IPS DF 6.9 (cell line): ENCODE measurements around the gene IGFBP1.
"Not testable (repeated sequence)": the region's sequence is repeated elsewhere in the genome, so short reads cannot be mapped to it uniquely, and the experiment has no call there.

Source experiments
- DNase-seq: peaks from one replicate; pipeline ENCODE4 v3.0.0-alpha.2; 2013; ENCODE audit warnings: low read depth, low spot score
- H3K27ac ChIP-seq: one replicate; pipeline ENCODE4 v1.5.1; 2013; ENCODE audit warnings: low read length, control low read depth
- H3K27me3 ChIP-seq: 2 replicates; pipeline ENCODE4 v1.6.1; 2013; ENCODE audit warnings: mild to moderate bottlenecking, low read length; ENCODE audit not compliant: control insufficient read depth, insufficient read depth
- H3K36me3 ChIP-seq: 2 replicates; pipeline ENCODE4 v1.6.1; 2013; ENCODE audit warnings: low read length; ENCODE audit not compliant: control insufficient read depth, insufficient read depth
- H3K4me1 ChIP-seq: 2 replicates; pipeline ENCODE4 v1.6.1; 2013; ENCODE audit warnings: low read length; ENCODE audit not compliant: control insufficient read depth, insufficient read depth
- H3K4me3 ChIP-seq: 2 replicates; pipeline ENCODE4 v1.5.1; 2013; ENCODE audit warnings: mild to moderate bottlenecking, low read length
- H3K9me3 ChIP-seq: 2 replicates; pipeline ENCODE4 v1.6.1; 2013; ENCODE audit warnings: low read length, inconsistent platforms; ENCODE audit not compliant: control insufficient read depth, insufficient read depth
- WGBS: extraction: QIAGEN DNeasy Blood & Tissue Kit; methylation state at CpG from one replicate; pipeline ENCODE4 v1.1.7; 2013; ENCODE audit warnings: mixed read lengths, missing lambda C conversion rate; ENCODE audit not compliant: insufficient read length, insufficient coverage; 5-methylcytosine and 5-hydroxymethylcytosine counted together

Gene IGFBP1

DNA sequence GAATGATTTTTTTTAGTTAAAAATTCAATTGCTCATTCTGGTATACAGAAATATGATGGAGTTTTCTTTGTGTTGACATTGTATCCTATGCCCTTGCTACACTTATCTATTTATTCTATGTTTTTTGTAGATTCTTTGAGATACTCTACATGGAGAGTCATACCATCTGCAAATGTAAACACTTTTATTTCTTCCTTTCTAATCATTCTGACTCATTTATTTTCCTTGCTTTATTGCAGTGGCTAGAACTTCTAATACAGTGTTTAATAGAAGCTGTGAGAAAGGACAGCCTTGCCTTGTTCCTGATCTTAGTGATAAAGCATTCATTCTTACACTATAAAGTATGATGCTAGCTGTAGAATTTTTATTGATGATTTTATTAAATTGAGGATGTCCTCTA lies 42.7 kb downstream of the IGFBP1 start:
- no peaks in the 10 kb centered on the region for H3K27me3 ChIP-seq
- no peaks in the 10 kb centered on the region for H3K36me3 ChIP-seq
- no peak for DNase-seq
- H3K9me3 ChIP-seq, result no peaks in the 10 kb centered on the region
- H3K4me3 ChIP-seq, result no peak overlapping the region
- no peak overlapping the region for H3K27ac ChIP-seq
- no peaks in the 10 kb centered on the region for H3K4me1 ChIP-seq

GRCh38 chr7:45937301-45937700 lies 49.0 kb downstream of the IGFBP1 start:
- Histone ChIP-seq H3K36me3 (no peaks in the 10 kb centered on the region), H3K4me1 (no peaks in the 10 kb centered on the region), H3K27me3 (no peaks in the 10 kb centered on the region), H3K27ac (no peak overlapping the region), H3K9me3 (no peaks in the 10 kb centered on the region), H3K4me3 (no peak overlapping the region)
- no peak for DNase-seq
- no CpG with 5 or more reads among the region's 6 CpGs for whole genome bisulfite sequencing

- 100% methylated on average over 2 of the region's 2 CpGs for WGBS
- H3K9me3 ChIP-seq, result no peaks in the 10 kb centered on the region
- no peaks in the 10 kb centered on the region for H3K36me3 ChIP-seq
- no peaks in the 10 kb centered on the region for H3K27me3 ChIP-seq
- H3K4me1 ChIP-seq, result no peaks in the 10 kb centered on the region
- H3K4me3 ChIP-seq, result no peak overlapping the region
- H3K27ac ChIP-seq, result no peak overlapping the region
- no peak for DNase-seq
Observed at GRCh38 chr7:45937862-45938261, 49.6 kb downstream of the IGFBP1 start.

GRCh38 chr7:45938626-45939302 lies 50.5 kb downstream of the IGFBP1 start:
- Histone ChIP-seq H3K36me3 (no peaks in the 10 kb centered on the region), H3K9me3 (no peaks in the 10 kb centered on the region), H3K27ac (no peak overlapping the region), H3K4me3 (no peak overlapping the region), H3K27me3 (no peaks in the 10 kb centered on the region), H3K4me1 (no peaks in the 10 kb centered on the region)
- WGBS, result no CpG with 5 or more reads among the region's 22 CpGs
- DNase-seq, result no peak

- Histone ChIP-seq H3K27ac (no peak overlapping the region), H3K4me1 (no peaks in the 10 kb centered on the region), H3K9me3 (no peaks in the 10 kb centered on the region), H3K4me3 (no peak overlapping the region), H3K27me3 (no peaks in the 10 kb centered on the region), H3K36me3 (no peaks in the 10 kb centered on the region)
- no peak for DNase-seq
- no CpG with 5 or more reads among the region's 11 CpGs for WGBS
Observed at GRCh38 chr7:45939574-45939973, 51.3 kb downstream of the IGFBP1 start.

DNA sequence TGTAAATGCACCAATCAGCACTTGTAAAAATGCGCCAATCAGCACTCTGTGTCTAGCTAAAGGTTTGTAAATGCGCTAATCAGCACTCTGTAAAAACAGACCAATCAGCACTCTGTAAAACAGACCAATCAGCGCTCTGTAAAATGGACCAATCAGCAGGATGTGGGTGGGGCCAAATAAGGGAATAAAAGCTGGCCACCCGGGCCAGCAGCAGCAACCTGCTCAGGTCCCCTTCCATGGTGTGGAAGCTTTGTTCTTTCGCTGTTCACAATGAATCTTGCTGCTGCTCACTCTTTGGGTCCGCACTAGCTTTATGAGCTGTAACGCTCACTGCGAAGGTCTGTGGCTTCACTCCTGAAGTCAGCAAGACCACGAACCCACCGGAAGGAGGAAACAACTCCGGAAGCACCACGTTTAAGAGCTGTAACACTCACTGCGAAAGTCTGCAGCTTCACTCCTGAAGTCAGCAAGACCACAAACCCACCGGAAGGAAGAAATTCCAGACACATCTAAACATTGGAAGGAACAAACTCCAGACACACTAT lies 52.0 kb downstream of the IGFBP1 start:
- not testable (repeated sequence) for H3K4me1 ChIP-seq, DNase-seq, H3K36me3 ChIP-seq, H3K27me3 ChIP-seq, H3K27ac ChIP-seq, H3K9me3 ChIP-seq, H3K4me3 ChIP-seq
- no CpG with 5 or more reads among the region's 14 CpGs for WGBS

DNA sequence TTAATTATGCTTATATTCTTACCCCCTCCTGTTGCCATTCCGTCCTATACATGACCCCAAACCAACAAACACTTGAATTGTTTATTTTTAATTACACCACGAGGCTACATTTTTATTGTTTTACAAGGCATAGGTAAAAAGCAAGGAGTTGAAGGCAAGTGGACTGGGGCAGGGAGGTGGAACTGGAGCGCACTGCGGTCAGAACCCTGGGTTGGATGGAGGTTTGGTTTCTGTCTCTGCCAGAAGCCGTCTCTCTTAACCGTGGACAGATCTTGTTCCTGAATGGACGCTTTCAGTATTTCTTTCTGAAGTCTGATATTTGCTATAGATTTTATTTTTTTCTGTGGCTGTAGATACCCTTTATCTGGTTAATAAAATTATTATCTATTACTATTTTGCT lies 52.7 kb downstream of the IGFBP1 start:
- H3K36me3 ChIP-seq, result no peaks in the 10 kb centered on the region
- no peaks in the 10 kb centered on the region for H3K9me3 ChIP-seq
- no peaks in the 10 kb centered on the region for H3K4me1 ChIP-seq
- DNase-seq, result no peak
- H3K27me3 ChIP-seq, result no peaks in the 10 kb centered on the region
- WGBS, result no CpG with 5 or more reads among the region's 7 CpGs
- H3K27ac ChIP-seq, result no peak overlapping the region
- no peak overlapping the region for H3K4me3 ChIP-seq
